Measurements from ENCODE around the gene DOLK.
A peak's percentile ranks its signal among the peaks of the same experiment; 100 is the strongest.
"Not testable (repeated sequence)": the region's sequence is repeated elsewhere in the genome, so short reads cannot be mapped to it uniquely, and the experiment has no call there.

DOLK gene

DNA sequence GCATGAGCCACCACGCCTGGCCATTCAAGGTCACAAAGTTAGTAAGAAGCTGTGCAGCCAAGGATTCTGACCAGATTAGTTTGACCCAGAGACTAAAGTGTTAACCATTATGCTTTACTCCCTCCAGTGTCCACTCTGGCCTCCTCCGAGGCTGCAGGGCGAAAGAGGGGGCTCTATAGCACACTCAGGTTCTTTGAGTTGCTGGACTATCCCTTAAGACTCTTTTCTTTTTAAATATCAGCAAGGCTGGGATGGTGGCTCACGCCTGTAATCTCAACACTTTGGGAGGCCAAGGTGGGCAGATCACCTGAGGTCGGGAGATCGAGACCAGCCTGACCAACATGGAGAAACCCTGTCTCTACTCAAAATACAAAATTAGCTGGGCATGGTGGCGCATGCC is 2.4 kb downstream of the DOLK start:
- ATAC-seq (replicated peaks; ENCODE audit: extremely low read depth, poor library complexity, severe bottlenecking); H3K4me3 Mint-ChIP-seq; H3K9me3 Mint-ChIP-seq; DNase-seq (ENCODE audit: low spot score in 2 of 2); H3K27me3 Mint-ChIP-seq; H3K27ac Mint-ChIP-seq (ENCODE audit: low read depth): not testable (repeated sequence)
- Mint-ChIP-seq H3K4me1 (peaks cover 30% of the 10 kb centered on the region), H3K36me3 (ENCODE audit: insufficient read depth) (peaks cover 23% of the 10 kb centered on the region)

GRCh38 chr9:128943832-128944620 is 3.4 kb downstream of the DOLK start:
- DNase-seq (ENCODE audit: low spot score in 2 of 2) (no peak), ATAC-seq (replicated peaks; ENCODE audit: extremely low read depth, poor library complexity, severe bottlenecking) (no peak)
- Mint-ChIP-seq H3K4me1 (peaks cover 30% of the 10 kb centered on the region), H3K9me3 (no peaks in the 10 kb centered on the region), H3K4me3 (no peak overlapping the region), H3K36me3 (ENCODE audit: insufficient read depth) (peaks cover 17% of the 10 kb centered on the region), H3K27ac (ENCODE audit: low read depth) (no peak overlapping the region), H3K27me3 (no peaks in the 10 kb centered on the region)

- no peak overlapping the region for H3K4me3 Mint-ChIP-seq
- no peak for ATAC-seq (replicated peaks; ENCODE audit: extremely low read depth, poor library complexity, severe bottlenecking)
- no peak for DNase-seq (ENCODE audit: low spot score in 2 of 2)
- H3K9me3 Mint-ChIP-seq: no peaks in the 10 kb centered on the region
- H3K36me3 Mint-ChIP-seq (ENCODE audit: insufficient read depth): peaks cover 2% of the 10 kb centered on the region
- H3K4me1 Mint-ChIP-seq: peaks cover 7% of the 10 kb centered on the region
- H3K27me3 Mint-ChIP-seq: no peaks in the 10 kb centered on the region
- H3K27ac Mint-ChIP-seq (ENCODE audit: low read depth): no peak overlapping the region
Measured at GRCh38 chr9:128940946-128941755, 6.3 kb downstream of the DOLK start.

- no peaks in the 10 kb centered on the region for H3K36me3 Mint-ChIP-seq (ENCODE audit: insufficient read depth)
- no peak overlapping the region for H3K27ac Mint-ChIP-seq (ENCODE audit: low read depth)
Measured at GRCh38 chr9:128940271-128940921, 7.0 kb downstream of the DOLK start.

DNA sequence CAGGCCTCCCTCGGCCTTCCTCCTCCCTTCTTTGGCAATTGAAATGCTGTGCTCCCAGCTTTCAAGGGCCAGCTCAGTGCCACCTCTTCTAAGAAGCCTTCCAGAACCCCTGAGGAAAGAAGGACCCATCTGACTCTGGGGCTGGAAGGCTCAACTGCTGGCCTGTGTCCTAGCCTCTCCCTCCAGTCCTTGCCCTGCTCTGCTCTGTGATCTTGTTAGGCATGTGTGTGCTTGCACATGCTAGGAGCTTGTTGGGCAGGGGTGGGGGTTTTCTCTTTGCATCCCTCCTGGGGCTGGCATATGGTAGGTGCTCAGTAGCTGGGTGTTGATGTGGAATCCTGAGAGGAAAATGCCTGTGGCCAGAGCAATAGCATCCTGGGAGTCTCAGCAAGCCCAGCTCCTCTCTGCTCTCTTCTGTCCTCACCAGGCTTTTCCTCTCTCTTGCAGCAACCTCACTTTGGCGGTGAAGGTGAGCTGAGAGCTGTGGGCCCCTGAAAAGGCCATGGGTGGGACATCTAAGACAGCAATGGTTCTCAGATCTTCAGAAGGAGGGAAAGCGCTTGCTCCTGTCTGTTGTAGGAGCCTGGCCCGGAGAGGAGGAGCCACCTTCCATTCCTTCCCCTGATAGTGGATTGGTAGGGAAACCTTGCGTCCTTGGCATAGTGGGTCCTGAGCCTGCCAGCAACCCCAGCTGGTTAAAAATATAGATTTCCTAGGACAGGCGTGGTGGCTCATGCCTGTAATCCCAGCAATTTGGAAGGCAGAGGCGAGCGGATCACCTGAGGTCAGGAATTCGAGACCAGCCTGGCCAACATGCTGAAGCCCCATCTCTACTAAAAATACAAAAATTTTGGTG is 9.9 kb downstream of the DOLK start:
- no peaks in the 10 kb centered on the region for H3K27me3 Mint-ChIP-seq
- H3K4me1 Mint-ChIP-seq: no peaks in the 10 kb centered on the region
- H3K4me3 Mint-ChIP-seq: no peak overlapping the region
- H3K36me3 Mint-ChIP-seq (ENCODE audit: insufficient read depth): no peaks in the 10 kb centered on the region
- peak overlapping the region; percentile 55 for H3K27ac Mint-ChIP-seq (ENCODE audit: low read depth)
- ATAC-seq (replicated peaks; ENCODE audit: extremely low read depth, poor library complexity, severe bottlenecking) (no peak), DNase-seq (ENCODE audit: low spot score in 2 of 2) (no peak)
- H3K9me3 Mint-ChIP-seq: no peaks in the 10 kb centered on the region

More at GRCh38 chr9:128940271-128940921, 7.0 kb downstream of the DOLK start:
- DNase-seq (ENCODE audit: low spot score in 2 of 2): no peak
- no peak for ATAC-seq (replicated peaks; ENCODE audit: extremely low read depth, poor library complexity, severe bottlenecking)
- Mint-ChIP-seq H3K4me1 (no peaks in the 10 kb centered on the region), H3K4me3 (no peak overlapping the region), H3K27me3 (no peaks in the 10 kb centered on the region), H3K9me3 (no peaks in the 10 kb centered on the region)

GRCh38 chr9:128936171-128936865 is 11.1 kb downstream of the DOLK start:
- ATAC-seq (replicated peaks; ENCODE audit: extremely low read depth, poor library complexity, severe bottlenecking): no peak
- DNase-seq (ENCODE audit: low spot score in 2 of 2): no peak
- Mint-ChIP-seq H3K9me3 (no peaks in the 10 kb centered on the region), H3K36me3 (ENCODE audit: insufficient read depth) (no peaks in the 10 kb centered on the region), H3K27me3 (no peaks in the 10 kb centered on the region), H3K4me1 (no peaks in the 10 kb centered on the region), H3K27ac (ENCODE audit: low read depth) (no peak overlapping the region), H3K4me3 (no peak overlapping the region)

- H3K9me3 Mint-ChIP-seq: no peaks in the 10 kb centered on the region
- H3K36me3 Mint-ChIP-seq (ENCODE audit: insufficient read depth): no peaks in the 10 kb centered on the region
- H3K4me3 Mint-ChIP-seq: no peak overlapping the region
- H3K4me1 Mint-ChIP-seq: no peaks in the 10 kb centered on the region
- H3K27ac Mint-ChIP-seq (ENCODE audit: low read depth): no peak overlapping the region
- ATAC-seq (replicated peaks; ENCODE audit: extremely low read depth, poor library complexity, severe bottlenecking) (no peak), DNase-seq (ENCODE audit: low spot score in 2 of 2) (no peak)
- no peaks in the 10 kb centered on the region for H3K27me3 Mint-ChIP-seq
Measured at GRCh38 chr9:128933731-128934130, 13.7 kb downstream of the DOLK start.

GRCh38 chr9:128929560-128929959 is 17.8 kb downstream of the DOLK start:
- H3K4me3 Mint-ChIP-seq: no peak overlapping the region
- H3K36me3 Mint-ChIP-seq (ENCODE audit: insufficient read depth): no peaks in the 10 kb centered on the region
- H3K9me3 Mint-ChIP-seq: no peaks in the 10 kb centered on the region
- no peak overlapping the region for H3K27ac Mint-ChIP-seq (ENCODE audit: low read depth)
- H3K4me1 Mint-ChIP-seq: peaks cover 11% of the 10 kb centered on the region
- DNase-seq (ENCODE audit: low spot score in 2 of 2) (no peak), ATAC-seq (replicated peaks; ENCODE audit: extremely low read depth, poor library complexity, severe bottlenecking) (no peak)
- H3K27me3 Mint-ChIP-seq: no peaks in the 10 kb centered on the region

GRCh38 chr9:128928624-128929023 is 18.8 kb downstream of the DOLK start:
- H3K4me3 Mint-ChIP-seq: no peak overlapping the region
- H3K9me3 Mint-ChIP-seq: no peaks in the 10 kb centered on the region
- DNase-seq (ENCODE audit: low spot score in 2 of 2) (no peak), ATAC-seq (replicated peaks; ENCODE audit: extremely low read depth, poor library complexity, severe bottlenecking) (no peak)
- H3K36me3 Mint-ChIP-seq (ENCODE audit: insufficient read depth): no peaks in the 10 kb centered on the region
- no peaks in the 10 kb centered on the region for H3K27me3 Mint-ChIP-seq
- H3K27ac Mint-ChIP-seq (ENCODE audit: low read depth): no peak overlapping the region
- H3K4me1 Mint-ChIP-seq: peaks cover 11% of the 10 kb centered on the region

DNA sequence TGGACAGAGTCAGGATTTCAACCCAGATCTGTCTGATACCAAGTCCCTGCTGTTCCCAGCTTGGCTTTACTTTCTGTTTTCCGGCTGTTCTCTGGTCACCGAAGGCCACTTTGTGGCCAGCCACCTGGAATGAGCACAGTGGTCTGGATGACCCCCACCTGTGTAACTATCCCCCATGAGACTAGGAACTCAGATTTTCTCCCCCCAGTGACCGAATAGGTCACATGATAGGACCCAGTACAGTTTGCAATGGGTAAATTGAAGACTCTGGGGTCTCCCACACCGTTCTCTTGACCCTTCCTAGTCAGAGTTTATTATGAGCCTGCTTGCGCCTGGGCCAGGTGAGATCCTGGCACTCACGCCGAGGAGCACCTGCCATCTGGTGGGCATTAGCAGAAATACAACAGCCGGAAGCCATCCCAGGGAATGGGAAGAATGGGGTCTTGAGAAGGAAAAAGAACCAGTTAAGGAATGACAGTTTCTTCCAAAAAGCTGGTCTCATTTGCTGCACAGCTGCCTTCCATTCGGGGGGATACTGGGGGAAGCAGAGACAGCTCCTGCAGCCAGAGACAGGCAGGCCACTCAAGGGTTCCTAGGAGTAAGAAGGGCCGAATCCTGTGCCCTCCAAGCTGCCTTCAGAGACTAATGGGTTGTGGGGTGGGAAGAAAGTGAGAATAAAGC is 19.5 kb downstream of the DOLK start:
- Mint-ChIP-seq H3K27me3 (no peaks in the 10 kb centered on the region), H3K36me3 (ENCODE audit: insufficient read depth) (no peaks in the 10 kb centered on the region), H3K27ac (ENCODE audit: low read depth) (no peak overlapping the region), H3K4me3 (no peak overlapping the region), H3K4me1 (peaks cover 11% of the 10 kb centered on the region), H3K9me3 (no peaks in the 10 kb centered on the region)
- peak; percentile 23 to 28 for DNase-seq (ENCODE audit: low spot score in 2 of 2)
- peak; percentile 40 for ATAC-seq (replicated peaks; ENCODE audit: extremely low read depth, poor library complexity, severe bottlenecking)

- H3K4me1 Mint-ChIP-seq: peaks cover 11% of the 10 kb centered on the region
- no peak overlapping the region for H3K27ac Mint-ChIP-seq (ENCODE audit: low read depth)
- no peaks in the 10 kb centered on the region for H3K27me3 Mint-ChIP-seq
- H3K4me3 Mint-ChIP-seq: no peak overlapping the region
- peaks cover 6% of the 10 kb centered on the region for H3K36me3 Mint-ChIP-seq (ENCODE audit: insufficient read depth)
- ATAC-seq (replicated peaks; ENCODE audit: extremely low read depth, poor library complexity, severe bottlenecking) (no peak), DNase-seq (ENCODE audit: low spot score in 2 of 2) (no peak)
- no peaks in the 10 kb centered on the region for H3K9me3 Mint-ChIP-seq
Measured at GRCh38 chr9:128923493-128923883, 23.9 kb downstream of the DOLK start.
